Stimulated activated CD4-positive, alpha-beta T cell treated with anti-CD3 and anti-CD28 coated beads, Interleukin-1b, Interleukin-23, amount 100 ng/mL, for 48 hours (primary cell): ENCODE measurements around the gene CASP7.
"Not testable (repeated sequence)": the region's sequence is repeated elsewhere in the genome, so short reads cannot be mapped to it uniquely, and the experiment has no call there.

Experiments
- DNase-seq: peaks from one replicate; pipeline ENCODE4 v3.0.0-alpha.2; 2020

CASP7 gene

DNA sequence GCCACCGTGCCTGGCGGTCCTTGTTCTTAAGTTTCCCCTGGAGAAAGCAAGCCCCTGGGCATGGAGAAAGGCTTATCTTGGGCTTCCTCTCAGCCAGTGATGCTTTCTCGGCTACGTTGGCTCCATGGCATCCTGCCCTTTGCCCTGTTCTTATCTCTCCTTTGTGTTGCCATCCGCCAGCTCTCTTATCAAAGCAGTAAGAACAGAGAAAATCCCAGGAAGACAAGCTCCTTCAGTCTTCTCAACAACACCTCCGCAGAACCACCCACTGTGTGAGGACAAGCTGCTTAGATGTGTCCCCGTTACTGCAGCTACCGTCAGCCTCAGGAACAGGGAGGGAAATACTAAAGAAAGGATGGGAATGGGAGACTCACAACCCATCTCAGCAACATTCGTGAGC, 75.1 kb downstream of the CASP7 start:
- no peak for DNase-seq

DNA sequence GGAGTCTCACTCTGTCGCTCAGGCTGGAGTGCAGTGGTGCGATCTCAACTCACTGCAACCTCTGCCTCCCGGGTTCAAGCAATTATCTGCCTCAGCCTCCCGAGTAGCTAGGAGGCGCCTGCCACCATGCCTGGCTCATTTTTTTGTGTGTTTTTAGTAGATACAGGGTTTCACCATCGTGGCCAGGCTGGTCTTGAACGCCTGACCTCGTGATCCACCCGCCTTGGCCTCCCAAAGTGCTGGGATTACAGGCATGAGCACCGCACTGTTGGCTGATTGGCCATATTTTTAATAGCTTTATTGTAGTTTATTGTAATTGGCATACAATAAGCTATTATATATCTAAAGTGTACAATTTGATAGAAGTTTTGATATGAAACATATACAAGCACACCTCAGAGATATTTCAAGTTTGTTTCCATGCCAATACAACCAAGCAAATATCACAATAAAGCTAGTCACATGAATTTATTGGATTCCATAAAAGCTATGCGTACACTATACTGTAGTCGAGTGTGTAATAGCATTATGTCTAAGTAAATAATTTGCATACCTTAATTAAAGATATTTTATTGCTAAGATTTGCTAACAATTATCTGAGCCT, 77.3 kb downstream of the CASP7 start:
- DNase-seq: no peak

DNA sequence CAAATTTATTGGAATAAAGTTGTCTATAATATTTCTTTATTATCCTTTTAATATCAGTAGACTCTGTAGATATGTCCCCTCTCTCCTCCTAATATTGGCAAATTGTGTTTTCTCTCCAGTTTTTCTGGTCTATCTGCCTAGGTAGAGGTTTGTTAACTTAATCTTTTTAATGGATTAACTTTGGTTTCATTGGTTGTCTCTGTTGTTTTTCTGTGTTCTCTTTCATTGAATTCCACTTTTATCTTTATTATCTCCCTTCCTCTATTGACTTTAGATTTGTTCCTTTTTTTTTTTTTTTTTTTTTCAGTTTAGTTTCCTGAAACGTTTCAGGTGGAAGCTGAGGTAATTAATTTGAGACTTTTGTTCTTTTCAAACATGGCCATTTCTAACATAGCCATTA, 82.4 kb downstream of the CASP7 start:
- DNase-seq: no peak

DNA sequence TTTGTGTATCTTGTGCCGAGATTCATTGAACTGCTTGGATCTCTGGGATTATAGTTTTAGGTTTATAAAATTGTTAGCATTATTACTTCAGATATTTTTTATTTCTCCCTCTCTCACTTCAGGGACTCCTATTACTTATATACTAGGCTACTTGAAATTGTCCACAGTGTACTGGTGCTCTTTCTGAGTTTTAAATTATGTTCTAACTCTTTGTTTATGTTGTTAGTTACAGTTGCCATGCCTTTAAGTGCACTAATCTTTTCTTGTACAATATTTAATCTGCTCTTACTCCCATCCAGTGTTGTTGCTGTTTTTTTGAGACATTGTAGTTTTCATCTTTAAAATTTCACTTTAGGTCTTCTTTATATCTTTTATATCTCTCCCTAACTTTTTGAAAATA, 84.9 kb downstream of the CASP7 start:
- no peak for DNase-seq

DNA sequence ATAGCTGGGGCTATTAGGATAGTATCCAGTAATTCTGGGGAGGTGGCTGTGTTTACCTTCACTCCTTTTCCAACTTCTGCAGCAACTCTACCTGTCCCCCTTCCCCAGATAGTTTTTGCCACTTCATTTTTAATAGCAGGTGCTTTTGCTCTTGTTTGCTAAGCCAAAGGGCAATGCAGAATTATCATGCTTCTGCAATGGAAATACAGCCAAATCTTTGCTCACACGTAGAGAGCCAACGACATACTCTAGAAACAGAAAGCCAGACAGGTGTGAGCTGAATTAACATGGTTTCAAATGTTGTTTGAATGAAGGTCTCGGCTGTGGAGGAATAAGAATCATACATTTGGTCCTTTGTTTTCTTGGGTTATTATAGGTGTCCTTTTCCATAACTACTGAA, 86.2 kb downstream of the CASP7 start:
- no peak for DNase-seq

DNA sequence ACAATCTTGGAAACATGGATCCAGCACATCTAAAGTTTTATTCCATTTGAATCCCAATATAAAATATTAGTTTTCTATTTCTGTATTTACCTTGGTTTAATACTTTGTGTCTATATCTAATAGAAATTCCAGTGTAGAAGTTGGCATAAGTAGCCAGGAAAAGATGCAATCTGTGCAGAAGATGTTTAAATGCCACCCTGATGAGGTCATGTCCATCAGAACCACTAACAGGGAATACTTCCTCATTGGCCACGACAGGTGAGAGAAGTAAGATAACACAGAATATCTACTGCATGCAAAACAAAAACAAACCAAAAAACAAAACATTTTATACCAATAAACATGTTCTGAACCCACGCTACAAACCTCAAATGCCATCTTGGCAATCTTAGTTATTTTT, 87.5 kb downstream of the CASP7 start:
- DNase-seq: no peak

DNA sequence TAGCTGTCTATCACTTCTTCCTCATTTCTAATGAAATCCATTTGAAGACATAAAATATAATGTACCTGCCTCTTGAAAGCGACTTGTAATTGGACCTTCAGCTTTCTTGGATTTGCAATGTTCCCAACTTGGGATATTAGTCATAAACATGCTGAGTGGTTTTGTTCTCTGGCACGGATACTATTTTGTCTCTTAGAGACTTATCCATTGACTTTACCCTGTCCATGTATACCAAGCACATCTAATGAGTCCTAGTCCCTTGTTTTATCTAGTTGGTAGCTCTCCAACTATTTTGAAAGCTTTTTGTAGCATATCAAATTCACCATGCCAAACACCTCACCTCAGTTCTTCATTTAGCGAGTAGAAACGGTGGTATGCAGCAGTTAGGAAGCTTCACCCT, 90.6 kb downstream of the CASP7 start:
- DNase-seq: no peak

DNA sequence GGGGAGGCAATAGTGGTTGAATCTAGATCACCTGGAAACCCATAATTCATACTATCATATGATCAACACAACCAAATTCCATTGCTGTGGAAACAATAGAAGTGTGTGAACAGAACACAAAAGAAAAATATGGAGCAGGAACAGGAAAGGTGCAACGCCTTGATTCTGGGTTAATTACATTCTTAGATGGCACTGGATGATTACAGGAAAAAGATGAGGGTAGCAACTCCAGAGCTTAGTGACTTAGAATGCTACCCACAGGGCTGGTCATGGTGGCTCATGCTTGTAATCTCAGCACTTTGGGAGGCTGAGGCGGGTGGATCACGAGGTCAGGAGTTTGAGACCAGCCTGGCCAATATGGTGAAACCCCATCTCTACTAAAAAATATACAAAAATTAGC, 91.4 kb downstream of the CASP7 start:
- DNase-seq: not testable (repeated sequence)

DNA sequence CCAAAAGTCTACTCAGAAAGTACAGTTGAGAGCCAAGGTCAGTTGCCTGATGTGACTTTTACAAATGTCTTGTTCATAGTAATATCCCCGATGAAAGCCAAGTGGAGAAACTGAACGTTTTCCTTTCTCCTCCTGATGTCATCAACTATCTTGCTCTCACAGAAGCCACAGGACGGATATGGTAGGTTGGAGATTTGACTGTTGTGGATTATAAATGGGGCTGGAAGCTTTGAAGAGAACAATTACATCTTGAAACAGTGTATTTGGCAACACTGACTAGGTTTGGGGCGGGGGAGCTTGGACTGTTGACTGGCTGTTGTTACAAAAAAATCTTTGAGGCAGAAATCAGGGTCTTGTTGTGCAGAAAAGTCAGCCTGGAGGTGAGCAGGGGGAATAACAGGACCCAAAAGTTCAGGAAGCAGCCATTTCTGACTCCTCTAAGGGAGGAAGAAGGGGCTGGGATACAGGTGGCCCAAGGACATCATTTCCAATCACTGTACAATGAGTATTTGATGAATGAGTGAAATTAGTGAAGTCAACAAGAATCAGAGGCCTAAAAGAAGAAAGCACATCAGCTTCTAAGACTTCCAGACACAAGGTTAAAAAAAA, 96.1 kb downstream of the CASP7 start:
- no peak for DNase-seq

DNA sequence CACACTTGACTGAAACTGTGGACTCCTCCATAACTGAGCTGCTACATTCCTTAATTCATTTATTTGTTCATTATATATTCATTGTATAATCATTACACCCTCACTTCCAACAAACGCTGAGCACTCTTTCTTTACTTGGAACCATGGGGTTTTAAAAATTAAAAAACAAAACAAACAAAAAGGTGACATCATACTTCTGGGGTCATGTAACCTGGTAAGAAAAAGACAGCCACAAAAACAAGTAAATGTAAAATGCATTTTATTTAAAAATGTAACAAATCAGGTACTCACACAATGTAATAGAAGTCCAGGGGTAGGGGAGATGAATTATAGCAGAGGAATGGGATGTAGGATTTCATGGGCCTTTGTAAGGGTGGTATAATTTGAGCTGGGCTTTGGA, 96.8 kb downstream of the CASP7 start:
- no peak for DNase-seq
